HL-60 (cell line): ENCODE data around the gene MTM1.

Source experiments
- CTCF ChIP-seq: IDR thresholded peaks from one replicate; pipeline ENCODE4 v1.5.1; 2011; ENCODE audit warnings: low read length, control low read depth, inconsistent platforms; ENCODE audit not compliant: insufficient read depth
- GABPA ChIP-seq: IDR thresholded peaks from 2 replicates; pipeline ENCODE4 v1.6.1; 2012; ENCODE audit warnings: low read depth
- POLR2AphosphoS5 ChIP-seq: IDR thresholded peaks from 2 replicates; pipeline ENCODE4 v1.6.1; 2012; ENCODE audit warnings: low read depth
- REST ChIP-seq: IDR thresholded peaks from 2 replicates; pipeline ENCODE4 v1.6.1; 2012; ENCODE audit warnings: low read depth; ENCODE audit not compliant: insufficient replicate concordance

GRCh38 chrX:150696331-150696730, 127.9 kb downstream of the MTM1 start:
- TF ChIP-seq CTCF: no peak
- TF ChIP-seq POLR2AphosphoS5: no peak
- TF ChIP-seq GABPA: no peak
- TF ChIP-seq REST: no peak
